Keratinocyte (primary cell): ENCODE measurements around the gene IRAG1. TPM values are rescaled to one million over a fixed set of nuclear protein-coding genes. Genes with fewer than 3 reads are reported as not detected.

ENCODE experiments used
- DNase-seq: peaks from one replicate; pipeline ENCODE4 v3.0.0-alpha.2; 2011; ENCODE audit warnings: low read depth, missing footprints, low spot score
- FAIRE-seq: peaks from 2 replicates; lab custom pipeline; 2011; peaks lifted over from hg19 to GRCh38; lab: Jason Lieb, UNC
- H2AFZ ChIP-seq: 2 replicates; pipeline ENCODE4 v1.6.0; 2012; ENCODE audit warnings: low read length, control low read depth, inconsistent platforms; ENCODE audit not compliant: control insufficient read depth
- H3K27ac ChIP-seq: 2 replicates; pipeline ENCODE4 v1.5.1; 2011; ENCODE audit warnings: low read length; ENCODE audit not compliant: control insufficient read depth, insufficient read depth
- H3K27me3 ChIP-seq: 3 replicates; pipeline ENCODE4 v1.6.0; 2011; ENCODE audit warnings: low read length; ENCODE audit not compliant: control insufficient read depth, insufficient read depth; ENCODE audit errors: extremely low read depth
- H3K36me3 ChIP-seq, 2 experiments: 2 replicates in 1 of 2; 3 replicates in 1 of 2; pipeline ENCODE4 v1.5.1; 2011; ENCODE audit warnings: low read length in 2 of 2, mild to moderate bottlenecking in 1 of 2; ENCODE audit not compliant: control insufficient read depth in 2 of 2, insufficient read depth in 2 of 2; ENCODE audit errors: extremely low read depth in 1 of 2
- H3K4me1 ChIP-seq: 3 replicates; pipeline ENCODE4 v1.5.1; 2011; ENCODE audit warnings: low read length; ENCODE audit not compliant: control insufficient read depth, insufficient read depth; ENCODE audit errors: extremely low read depth
- H3K4me2 ChIP-seq: 3 replicates; pipeline ENCODE4 v1.6.0; 2011; ENCODE audit warnings: low read depth, low read length; ENCODE audit not compliant: control insufficient read depth, insufficient read depth; ENCODE audit errors: extremely low read depth
- H3K4me3 ChIP-seq, 3 experiments: fragments of 200-600 bp in 1 of 3; sonication (generic) in 1 of 3; 2 replicates in 2 of 3; 3 replicates in 1 of 3; pipeline ENCODE4 v1.5.1; 2011 to 2016; ENCODE audit warnings: low read length in 3 of 3, mild to moderate bottlenecking in 3 of 3, control low read depth in 2 of 3, inconsistent platforms in 1 of 3, low read depth in 1 of 3, mixed read lengths in 1 of 3, mixed run types in 1 of 3, moderate library complexity in 1 of 3; ENCODE audit not compliant: control insufficient read depth in 2 of 3, insufficient read depth in 2 of 3; ENCODE audit errors: extremely low read depth in 1 of 3
- H3K79me2 ChIP-seq: 2 replicates; pipeline ENCODE4 v1.6.0; 2012; ENCODE audit warnings: low read length; ENCODE audit not compliant: control insufficient read depth, insufficient read depth
- H3K9ac ChIP-seq: 3 replicates; pipeline ENCODE4 v1.6.0; 2011; ENCODE audit warnings: low read length; ENCODE audit not compliant: control insufficient read depth, insufficient read depth; ENCODE audit errors: extremely low read depth
- H3K9me1 ChIP-seq: 3 replicates; pipeline ENCODE4 v1.6.0; 2011; ENCODE audit warnings: low read length; ENCODE audit not compliant: control insufficient read depth, insufficient read depth; ENCODE audit errors: extremely low read depth
- H3K9me3 ChIP-seq: 2 replicates; pipeline ENCODE4 v1.5.1; 2012; ENCODE audit warnings: low read depth, low read length; ENCODE audit not compliant: control insufficient read depth
- H4K20me1 ChIP-seq: 3 replicates; pipeline ENCODE4 v1.6.0; 2011; ENCODE audit warnings: low read length; ENCODE audit not compliant: control insufficient read depth, insufficient read depth; ENCODE audit errors: extremely low read depth
- EZH2 ChIP-seq: IDR thresholded peaks from one replicate; pipeline ENCODE4 v1.6.1; 2012; ENCODE audit warnings: inconsistent platforms, mild to moderate bottlenecking, low read length, moderate library complexity
- dilution Hi-C: fragments of 300-500 bp; cut with MboI; formaldehyde crosslinking; loops from one replicate; pipeline ENCODE4 v1.7.0; 2020; ENCODE audit warnings: low sequenced_read_pairs; ENCODE audit not compliant: extremely low pct_ligation_motif_present
- polyA plus RNA-seq, 5 experiments: library from polyadenylated mRNA; depleted of rRNA in 3 of 5; stranded (reverse) in 3 of 5; stranded (forward) in 1 of 5; unstranded in 1 of 5; fragments of >200 nt; gene quantifications; 1 replicate in 1 of 5; 2 replicates in 3 of 5; 3 replicates in 1 of 5; pipeline versions ENCODE4 v1.2.1 to v1.2.3, GENCODE V29; 2011 to 2012; ENCODE audit warnings: missing spikeins in 2 of 5, low read depth in 1 of 5, low replicate concordance in 1 of 5
- TF ChIP-seq, protein P1 (sequence below), 3 experiments: IDR thresholded peaks in 1 of 3; conservative IDR thresholded peaks in 1 of 3; optimal IDR thresholded peaks in 1 of 3; 2 replicates in 2 of 3; 3 replicates in 1 of 3; pipeline versions ENCODE3 to v1.5.1; 2011; ENCODE audit warnings: low read length in 3 of 3, mild to moderate bottlenecking in 3 of 3, moderate library complexity in 2 of 3, control low read depth in 1 of 3, inconsistent platforms in 1 of 3; ENCODE audit not compliant: insufficient read depth in 2 of 3; ENCODE audit errors: extremely low read depth in 1 of 3

The IRAG1 gene
- polyA plus RNA-seq, 1 donor (not counting 4 experiments of a cell fraction or from before 2014, with no cell fraction given) = 0.51 TPM

DNA sequence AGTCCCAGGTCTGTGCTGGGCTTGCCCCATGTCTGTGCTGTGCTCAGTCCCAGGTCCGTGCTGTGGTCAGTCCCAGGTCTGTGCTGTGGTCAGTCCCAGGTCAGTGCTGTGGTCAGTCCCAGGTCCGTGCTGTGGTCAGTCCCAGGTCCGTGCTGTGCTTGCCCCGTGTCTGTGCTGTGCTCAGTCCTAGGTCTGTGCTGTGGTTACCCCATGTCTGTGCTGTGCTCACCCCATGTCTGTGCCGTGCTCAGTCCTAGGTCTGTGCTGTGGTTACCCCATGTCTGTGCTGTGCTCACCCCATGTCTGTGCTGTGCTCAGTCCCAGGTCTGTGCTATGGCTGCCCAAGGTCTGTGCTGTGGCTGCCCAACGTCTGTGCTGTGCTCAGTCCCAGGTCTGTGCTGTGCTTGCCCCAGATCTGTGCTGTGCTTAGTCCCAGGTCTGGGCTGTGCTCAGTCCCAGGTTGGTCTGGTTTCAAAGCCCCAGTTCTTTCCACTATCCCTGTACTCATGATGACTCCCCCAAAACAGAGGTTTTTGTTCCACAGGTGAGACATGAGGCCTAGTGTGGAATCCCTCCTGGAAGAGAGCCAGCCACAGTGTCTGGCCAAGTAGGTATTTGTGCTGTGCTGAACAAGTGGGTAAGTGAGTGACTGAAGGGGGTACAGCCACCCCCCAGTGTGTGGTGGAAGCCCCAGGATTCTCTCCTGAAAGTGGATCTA is 34.8 kb downstream of the IRAG1 start:
- Histone ChIP-seq H3K9me3 (no peaks in the 10 kb centered on the region), H3K9me1 (no peaks in the 10 kb centered on the region), H3K4me3 (no peak overlapping the region), H4K20me1 (no peaks in the 10 kb centered on the region), H2AFZ (peak overlapping the region; percentile 50), H3K4me1 (peaks cover 44% of the 10 kb centered on the region), H3K27me3 (no peaks in the 10 kb centered on the region), H3K4me2 (peak overlapping the region; percentile 42), H3K36me3 (no peaks in the 10 kb centered on the region), H3K9ac (peak overlapping the region; percentile 24), H3K79me2 (no peaks in the 10 kb centered on the region), H3K27ac (peak overlapping the region; percentile 39)
- DNase-seq = no peak
- no peak for TF ChIP-seq EZH2
- TF ChIP-seq, protein P1, sequence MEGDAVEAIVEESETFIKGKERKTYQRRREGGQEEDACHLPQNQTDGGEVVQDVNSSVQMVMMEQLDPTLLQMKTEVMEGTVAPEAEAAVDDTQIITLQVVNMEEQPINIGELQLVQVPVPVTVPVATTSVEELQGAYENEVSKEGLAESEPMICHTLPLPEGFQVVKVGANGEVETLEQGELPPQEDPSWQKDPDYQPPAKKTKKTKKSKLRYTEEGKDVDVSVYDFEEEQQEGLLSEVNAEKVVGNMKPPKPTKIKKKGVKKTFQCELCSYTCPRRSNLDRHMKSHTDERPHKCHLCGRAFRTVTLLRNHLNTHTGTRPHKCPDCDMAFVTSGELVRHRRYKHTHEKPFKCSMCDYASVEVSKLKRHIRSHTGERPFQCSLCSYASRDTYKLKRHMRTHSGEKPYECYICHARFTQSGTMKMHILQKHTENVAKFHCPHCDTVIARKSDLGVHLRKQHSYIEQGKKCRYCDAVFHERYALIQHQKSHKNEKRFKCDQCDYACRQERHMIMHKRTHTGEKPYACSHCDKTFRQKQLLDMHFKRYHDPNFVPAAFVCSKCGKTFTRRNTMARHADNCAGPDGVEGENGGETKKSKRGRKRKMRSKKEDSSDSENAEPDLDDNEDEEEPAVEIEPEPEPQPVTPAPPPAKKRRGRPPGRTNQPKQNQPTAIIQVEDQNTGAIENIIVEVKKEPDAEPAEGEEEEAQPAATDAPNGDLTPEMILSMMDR (optimal IDR thresholded peaks at IDR 0.05 in 1 of 3, IDR thresholded peaks at IDR 0.05 in 1 of 3, conservative IDR thresholded peaks at IDR 0.05 in 1 of 3; ENCODE audit: extremely low read depth in 1 of 3, insufficient read depth in 2 of 3, low read length in 3 of 3) = no peak
- dilution Hi-C loops = no loop called here
- FAIRE-seq = no peak

DNA sequence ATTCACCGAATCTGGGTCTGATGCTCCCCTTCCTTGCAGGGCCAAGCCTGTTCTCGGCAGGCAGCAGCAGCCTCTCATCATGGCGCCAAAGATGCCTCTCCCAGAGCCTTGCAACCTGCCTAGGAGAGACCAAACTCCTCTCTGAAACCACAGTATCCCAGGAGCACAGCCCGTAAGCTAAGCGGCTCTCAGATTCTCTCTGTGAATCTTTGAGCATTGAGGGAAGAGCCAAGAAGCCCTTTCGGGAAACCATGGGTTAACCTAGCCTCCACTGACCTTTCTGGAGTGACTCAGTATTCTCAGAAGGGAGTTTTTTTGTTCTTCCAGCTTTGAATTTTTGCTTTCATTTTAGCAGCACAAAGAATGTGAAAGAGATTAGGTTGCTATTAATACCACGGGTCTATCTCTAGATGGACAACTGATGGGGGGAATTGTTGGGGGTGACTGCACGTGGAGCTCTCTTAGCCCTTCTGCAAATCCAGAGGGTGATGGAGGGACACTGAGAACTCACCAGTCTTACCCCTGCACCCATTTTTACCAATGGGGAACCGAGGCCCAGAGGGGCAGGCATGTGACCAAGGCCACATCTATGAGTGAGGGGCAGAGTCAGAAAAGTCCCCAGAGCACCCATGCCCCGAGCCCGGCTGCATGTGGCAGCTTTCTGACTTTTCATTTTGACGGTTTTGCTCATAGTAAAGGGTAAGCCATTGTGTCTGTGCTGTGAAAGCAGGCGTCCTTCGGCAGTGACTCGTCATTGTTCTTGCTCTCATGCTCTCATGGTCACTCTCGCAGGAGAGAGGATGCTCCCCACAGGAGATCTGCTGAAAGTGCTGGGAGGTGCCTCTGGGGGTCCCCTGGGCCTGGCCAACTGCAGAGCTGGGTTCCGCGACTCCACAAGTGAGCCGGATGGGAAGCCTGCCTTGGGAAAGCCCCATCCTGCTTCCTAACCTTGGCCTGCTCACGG is 36.0 kb downstream of the IRAG1 start:
- no peaks in the 10 kb centered on the region for H4K20me1 ChIP-seq
- FAIRE-seq (no peak), DNase-seq (no peak)
- no peaks in the 10 kb centered on the region for H3K9me3 ChIP-seq
- H2AFZ ChIP-seq = peak overlapping the region; percentile 52
- no peak overlapping the region for H3K27ac ChIP-seq
- H3K36me3 ChIP-seq = no peaks in the 10 kb centered on the region
- TF ChIP-seq, protein P1 (optimal IDR thresholded peaks at IDR 0.05 in 1 of 3, IDR thresholded peaks at IDR 0.05 in 1 of 3, conservative IDR thresholded peaks at IDR 0.05 in 1 of 3; ENCODE audit: extremely low read depth in 1 of 3, insufficient read depth in 2 of 3, low read length in 3 of 3) = no peak
- no peak for TF ChIP-seq EZH2
- dilution Hi-C loops = no loop called here
- H3K4me1 ChIP-seq = peaks cover 44% of the 10 kb centered on the region
- no peak overlapping the region for H3K9ac ChIP-seq
- H3K79me2 ChIP-seq = no peaks in the 10 kb centered on the region
- peak overlapping the region; percentile 48 for H3K4me2 ChIP-seq
- H3K9me1 ChIP-seq = no peaks in the 10 kb centered on the region
- H3K4me3 ChIP-seq = no peak overlapping the region
- H3K27me3 ChIP-seq = no peaks in the 10 kb centered on the region
